Measurements from ENCODE around the gene DPP6.

- TF ChIP-seq POLR2AphosphoS5 (IDR thresholded peaks at IDR 0.05) (no peak), POLR2A (IDR thresholded peaks at IDR 0.05) (no peak)
- TF ChIP-seq, protein P1, sequence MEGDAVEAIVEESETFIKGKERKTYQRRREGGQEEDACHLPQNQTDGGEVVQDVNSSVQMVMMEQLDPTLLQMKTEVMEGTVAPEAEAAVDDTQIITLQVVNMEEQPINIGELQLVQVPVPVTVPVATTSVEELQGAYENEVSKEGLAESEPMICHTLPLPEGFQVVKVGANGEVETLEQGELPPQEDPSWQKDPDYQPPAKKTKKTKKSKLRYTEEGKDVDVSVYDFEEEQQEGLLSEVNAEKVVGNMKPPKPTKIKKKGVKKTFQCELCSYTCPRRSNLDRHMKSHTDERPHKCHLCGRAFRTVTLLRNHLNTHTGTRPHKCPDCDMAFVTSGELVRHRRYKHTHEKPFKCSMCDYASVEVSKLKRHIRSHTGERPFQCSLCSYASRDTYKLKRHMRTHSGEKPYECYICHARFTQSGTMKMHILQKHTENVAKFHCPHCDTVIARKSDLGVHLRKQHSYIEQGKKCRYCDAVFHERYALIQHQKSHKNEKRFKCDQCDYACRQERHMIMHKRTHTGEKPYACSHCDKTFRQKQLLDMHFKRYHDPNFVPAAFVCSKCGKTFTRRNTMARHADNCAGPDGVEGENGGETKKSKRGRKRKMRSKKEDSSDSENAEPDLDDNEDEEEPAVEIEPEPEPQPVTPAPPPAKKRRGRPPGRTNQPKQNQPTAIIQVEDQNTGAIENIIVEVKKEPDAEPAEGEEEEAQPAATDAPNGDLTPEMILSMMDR (IDR thresholded peaks at IDR 0.05): no peak
These were observed 822.4 kb downstream of the DPP6 start for GRCh38 chr7:154874409-154875113.

All from transverse colon (tissue), 4 donors.